ENCODE measurements around the gene GSG1L. TPM values are rescaled to one million over a fixed set of nuclear protein-coding genes. Genes with fewer than 3 reads are reported as not detected.
"Not testable (repeated sequence)": the region's sequence is repeated elsewhere in the genome, so short reads cannot be mapped to it uniquely, and the experiment has no call there.

The GSG1L gene
- total RNA-seq, 1 donor from 2014 or later, result not detected

- DNase-seq (ENCODE audit: low spot score) (no peak), ATAC-seq (no peak)
Observed at GRCh38 chr16:27745348-27745747, 318.2 kb downstream of the GSG1L start.

DNA sequence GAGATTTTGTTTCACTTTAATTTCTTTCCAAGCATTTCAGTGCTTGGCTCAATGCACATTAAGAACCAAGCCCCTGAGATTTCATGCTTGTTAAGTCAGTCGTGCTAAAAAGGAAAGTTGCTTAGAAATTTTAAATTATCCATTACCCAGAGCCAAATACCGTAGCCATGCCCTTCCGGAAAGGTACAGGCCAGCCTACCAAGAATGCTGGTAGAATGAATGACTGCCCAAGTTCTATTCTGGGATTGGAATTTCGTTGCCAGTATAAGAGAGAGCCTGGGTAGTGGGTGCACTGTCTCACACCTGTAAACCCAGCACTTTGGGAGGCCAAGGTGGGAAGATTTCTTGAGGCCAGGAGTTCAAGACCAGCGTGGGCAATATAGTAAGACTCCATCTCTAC lies 319.6 kb downstream of the GSG1L start:
- no peak for DNase-seq (ENCODE audit: low spot score)
- ATAC-seq, result no peak

DNA sequence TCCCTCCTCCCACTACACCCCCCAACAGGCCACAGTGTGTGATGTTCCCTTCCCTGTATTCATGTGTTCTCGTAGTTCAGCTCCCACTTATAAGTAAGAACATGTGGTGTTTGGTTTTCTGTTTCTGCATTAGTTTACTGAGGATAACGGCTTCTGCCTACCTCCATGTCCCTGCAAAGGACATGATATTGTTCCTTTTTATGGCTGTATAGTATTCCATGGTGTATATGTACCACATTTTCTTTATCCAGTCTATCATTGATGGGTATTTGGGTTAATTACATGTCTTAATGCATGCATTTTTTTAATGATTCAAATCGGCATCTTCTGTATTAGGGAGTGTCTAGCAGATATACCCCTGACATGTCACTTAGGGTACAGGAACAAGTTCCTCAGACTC lies 320.5 kb downstream of the GSG1L start:
- not testable (repeated sequence) for ATAC-seq; DNase-seq (ENCODE audit: low spot score)

- DNase-seq (ENCODE audit: low spot score) (no peak), ATAC-seq (no peak)
Observed at GRCh38 chr16:27742333-27742732, 321.2 kb downstream of the GSG1L start.

- no peak for DNase-seq (ENCODE audit: low spot score)
- no peak for ATAC-seq
Observed at GRCh38 chr16:27740496-27741201, 322.9 kb downstream of the GSG1L start.

GRCh38 chr16:27739606-27740357 lies 323.7 kb downstream of the GSG1L start:
- ATAC-seq, result no peak
- DNase-seq (ENCODE audit: low spot score), result no peak

DNA sequence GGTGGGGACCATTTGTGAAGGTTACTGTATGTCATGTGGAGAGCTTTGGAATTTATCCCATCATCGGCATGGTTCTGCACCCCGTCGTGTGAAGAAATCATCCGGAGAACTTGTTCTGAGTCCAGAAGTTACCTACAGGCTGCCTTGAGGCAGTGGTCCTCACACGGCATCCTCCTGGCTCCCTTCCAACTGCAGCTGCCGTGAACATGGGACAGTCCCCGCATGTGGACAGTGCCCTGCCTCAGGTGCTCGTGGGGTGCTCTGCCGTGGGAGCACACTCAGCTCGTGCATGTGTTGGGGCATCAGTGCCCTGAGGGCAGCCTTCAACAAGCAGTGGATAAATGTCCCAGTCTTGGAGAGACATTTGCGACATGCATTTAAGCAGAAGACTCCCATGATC lies 324.9 kb downstream of the GSG1L start:
- ATAC-seq, result no peak
- no peak for DNase-seq (ENCODE audit: low spot score)

Other genes starting within 250 kb of the GSG1L start
- gene XPO6, start 148.3 kb upstream of the GSG1L start, total RNA-seq, result 46.2 TPM
- 0.33 TPM for gene SBK1, start 228.8 kb upstream of the GSG1L start, total RNA-seq